ENCODE data around the gene RAPSN. TPM values are rescaled to one million over a fixed set of nuclear protein-coding genes. Genes with fewer than 3 reads are reported as not detected.

The RAPSN gene
- total RNA-seq, 2 experiments from 2014 or later, result not detected

DNA sequence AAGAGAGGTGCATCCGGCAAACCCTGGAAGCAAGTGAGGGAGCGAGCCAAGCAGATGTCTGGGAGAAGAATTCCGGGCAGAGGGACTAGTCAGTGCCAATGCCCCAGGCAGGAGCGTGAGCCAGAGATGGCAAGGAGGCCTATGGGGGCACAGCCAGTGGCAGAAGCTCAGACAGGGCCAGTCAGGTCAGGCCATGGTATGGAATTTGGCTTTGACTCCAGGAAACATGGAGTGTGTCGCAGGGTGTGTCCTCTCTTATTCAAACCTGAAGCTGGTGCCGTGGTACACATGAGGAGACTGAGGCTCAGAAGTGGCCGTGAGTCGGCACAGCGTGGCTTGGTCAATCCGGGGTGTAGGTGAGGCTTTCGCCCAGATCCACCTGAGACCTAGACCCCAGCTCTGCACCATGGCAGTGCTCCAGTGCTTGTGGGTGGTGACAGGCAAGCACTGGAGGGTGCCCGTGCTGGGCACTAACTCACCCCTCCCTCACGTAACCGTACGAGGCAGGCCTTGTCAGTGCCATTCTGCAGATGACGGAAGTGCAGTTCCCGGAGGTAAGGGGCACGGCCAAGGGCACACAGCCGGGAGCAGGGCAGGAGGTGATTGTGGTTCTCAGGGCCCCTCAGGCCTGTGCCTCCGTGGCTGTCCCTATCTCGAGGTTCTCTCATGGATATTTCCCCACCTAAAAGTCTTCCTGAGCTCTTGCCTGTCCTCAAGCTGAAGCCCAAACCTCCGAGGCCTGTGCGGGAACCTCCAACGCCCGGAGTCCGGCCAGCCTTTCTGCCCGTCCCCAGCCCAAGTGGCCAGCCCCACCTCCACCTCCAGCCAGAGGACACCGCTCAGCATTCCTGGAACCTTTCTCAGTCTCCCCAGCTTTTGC, 60.0 kb downstream of the RAPSN start:
- Histone ChIP-seq H4K20me1 (ENCODE audit: insufficient read depth, low read length) (no peaks in the 10 kb centered on the region), H3K27ac (ENCODE audit: low read depth, low read length, poor library complexity, severe bottlenecking) (no peak overlapping the region), H2AFZ (ENCODE audit: low read length) (no peak overlapping the region), H3K4me3 (ENCODE audit: low read depth, low read length, poor library complexity, severe bottlenecking) (no peak overlapping the region), H3K9me3 (ENCODE audit: low read length) (no peaks in the 10 kb centered on the region), H3K79me2 (ENCODE audit: insufficient read depth, low read depth, low read length) (no peaks in the 10 kb centered on the region), H3K4me2 (ENCODE audit: low read length) (no peak overlapping the region), H3K4me1 (ENCODE audit: insufficient read depth, low read length, poor library complexity, severe bottlenecking) (peaks cover 20% of the 10 kb centered on the region), H3K9me2 (ENCODE audit: insufficient read depth, low read length) (no peaks in the 10 kb centered on the region), H3K36me3 (ENCODE audit: insufficient read depth, low read length) (no peaks in the 10 kb centered on the region)
- TF ChIP-seq EZH2phosphoT487 (IDR thresholded peaks at IDR 0.05; ENCODE audit: borderline replicate concordance, low read depth, low read length), result no peak
- TF ChIP-seq, protein P1, sequence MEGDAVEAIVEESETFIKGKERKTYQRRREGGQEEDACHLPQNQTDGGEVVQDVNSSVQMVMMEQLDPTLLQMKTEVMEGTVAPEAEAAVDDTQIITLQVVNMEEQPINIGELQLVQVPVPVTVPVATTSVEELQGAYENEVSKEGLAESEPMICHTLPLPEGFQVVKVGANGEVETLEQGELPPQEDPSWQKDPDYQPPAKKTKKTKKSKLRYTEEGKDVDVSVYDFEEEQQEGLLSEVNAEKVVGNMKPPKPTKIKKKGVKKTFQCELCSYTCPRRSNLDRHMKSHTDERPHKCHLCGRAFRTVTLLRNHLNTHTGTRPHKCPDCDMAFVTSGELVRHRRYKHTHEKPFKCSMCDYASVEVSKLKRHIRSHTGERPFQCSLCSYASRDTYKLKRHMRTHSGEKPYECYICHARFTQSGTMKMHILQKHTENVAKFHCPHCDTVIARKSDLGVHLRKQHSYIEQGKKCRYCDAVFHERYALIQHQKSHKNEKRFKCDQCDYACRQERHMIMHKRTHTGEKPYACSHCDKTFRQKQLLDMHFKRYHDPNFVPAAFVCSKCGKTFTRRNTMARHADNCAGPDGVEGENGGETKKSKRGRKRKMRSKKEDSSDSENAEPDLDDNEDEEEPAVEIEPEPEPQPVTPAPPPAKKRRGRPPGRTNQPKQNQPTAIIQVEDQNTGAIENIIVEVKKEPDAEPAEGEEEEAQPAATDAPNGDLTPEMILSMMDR (conservative IDR thresholded peaks at IDR 0.05; ENCODE audit: low read length), result no peak
- no peak for DNase-seq (ENCODE audit: low spot score)
- CTCF ChIA-PET (ENCODE audit: unreplicated experiment), result no interaction called here
- intact Hi-C loops (cut with micrococcal nuclease; ENCODE audit: unreplicated experiment), result no loop called here
- POLR2A ChIA-PET, result interaction anchor here (0.6 to 1.9 kb wide), 3 partner anchors 10 to 187 kb away, joined by 3 to 11 read pairs (median 8); partner anchors contain the start of gene SPI1
- BruUV-seq (replicated peaks), result no TSS peak

DNA sequence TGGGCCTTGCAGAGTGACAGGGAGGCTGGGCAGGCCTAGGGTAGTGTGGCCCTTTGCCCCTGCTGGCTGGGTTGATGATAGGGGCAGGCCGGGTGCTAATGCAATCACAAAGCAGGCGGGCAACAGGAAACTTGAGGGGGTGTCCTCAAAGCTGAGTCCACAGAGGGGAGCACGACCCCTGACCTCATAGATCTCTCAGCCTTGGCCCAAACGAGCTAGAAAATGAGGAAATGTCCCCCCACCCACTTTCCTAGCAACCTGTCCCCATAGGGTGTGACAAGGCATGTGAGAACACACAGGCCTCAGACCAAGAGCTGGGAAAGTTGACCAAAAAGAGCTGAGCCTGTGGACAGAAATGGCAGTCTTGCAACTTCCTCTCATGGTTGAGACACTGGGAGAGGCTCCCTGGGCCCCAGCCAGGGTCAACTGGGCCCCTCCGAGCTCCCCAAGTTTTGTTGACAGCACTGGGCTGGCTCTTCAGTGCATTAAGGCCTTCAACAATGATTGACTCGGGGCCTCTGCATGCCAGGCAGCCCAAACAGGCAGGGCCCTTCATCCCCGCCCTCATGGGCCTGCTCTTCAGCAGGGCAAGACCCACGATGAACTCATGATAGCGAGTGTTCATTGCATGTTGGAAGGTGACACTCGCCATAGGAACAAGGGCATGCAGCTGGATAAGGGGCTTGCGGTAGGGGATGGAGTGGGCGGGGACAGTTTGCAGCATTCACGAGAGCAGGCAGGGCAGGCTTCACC, 60.8 kb downstream of the RAPSN start:
- H3K4me1 ChIP-seq (ENCODE audit: insufficient read depth, low read length, poor library complexity, severe bottlenecking), result peaks cover 12% of the 10 kb centered on the region
- no peaks in the 10 kb centered on the region for H3K9me3 ChIP-seq (ENCODE audit: low read length)
- CTCF ChIA-PET (ENCODE audit: unreplicated experiment), result no interaction called here
- H3K36me3 ChIP-seq (ENCODE audit: insufficient read depth, low read length), result no peaks in the 10 kb centered on the region
- no peak overlapping the region for H3K4me2 ChIP-seq (ENCODE audit: low read length)
- no peak overlapping the region for H3K27ac ChIP-seq (ENCODE audit: low read depth, low read length, poor library complexity, severe bottlenecking)
- no peak for TF ChIP-seq EZH2phosphoT487 (IDR thresholded peaks at IDR 0.05; ENCODE audit: borderline replicate concordance, low read depth, low read length)
- TF ChIP-seq, protein P1 (conservative IDR thresholded peaks at IDR 0.05; ENCODE audit: low read length), result no peak
- DNase-seq (ENCODE audit: low spot score), result no peak
- no peaks in the 10 kb centered on the region for H4K20me1 ChIP-seq (ENCODE audit: insufficient read depth, low read length)
- no peaks in the 10 kb centered on the region for H3K9me2 ChIP-seq (ENCODE audit: insufficient read depth, low read length)
- no peak overlapping the region for H2AFZ ChIP-seq (ENCODE audit: low read length)
- no peak overlapping the region for H3K4me3 ChIP-seq (ENCODE audit: low read depth, low read length, poor library complexity, severe bottlenecking)
- intact Hi-C loops (cut with micrococcal nuclease; ENCODE audit: unreplicated experiment), result no loop called here
- no TSS peak for BruUV-seq (replicated peaks)
- POLR2A ChIA-PET, result interaction anchor here (0.6 to 1.2 kb wide), 3 partner anchors 10 to 188 kb away, joined by 3 to 8 read pairs (median 3); partner anchors contain the start of gene SPI1
- no peaks in the 10 kb centered on the region for H3K79me2 ChIP-seq (ENCODE audit: insufficient read depth, low read depth, low read length)

Small RNA genes lying within 50 kb of the gene (microRNA-seq; reads per million reads assigned to microRNA genes)
- not detected for gene MIR4487 (ENCODE audit: borderline replicate concordance)

Small RNA genes lying within 50 kb of the gene (small RNA-seq; reads per million reads assigned to genes)
- gene MIR4487, result not detected

Other genes starting within 250 kb of the RAPSN start
- gene DDB2, start 234.2 kb downstream of the RAPSN start, total RNA-seq (2014; rRNA removed; shearing (Covaris generic)), result 15.6 and 19.9 TPM in 2 replicates
- 36.0 and 39.4 TPM in 2 replicates for gene DDB2, start 234.2 kb downstream of the RAPSN start, total RNA-seq (2022)
- gene ACP2, start 200.3 kb downstream of the RAPSN start, total RNA-seq (2014; rRNA removed; shearing (Covaris generic)), result 24.5 TPM in 2 replicates
- 24.2 and 26.5 TPM in 2 replicates for gene ACP2, start 200.3 kb downstream of the RAPSN start, total RNA-seq (2022)
- gene NR1H3, start 191.1 kb downstream of the RAPSN start, total RNA-seq (2014; rRNA removed; shearing (Covaris generic)), result 6.2 and 7.7 TPM in 2 replicates
- 14.4 and 14.7 TPM in 2 replicates for gene NR1H3, start 191.1 kb downstream of the RAPSN start, total RNA-seq (2022)
- 32.1 and 36.6 TPM in 2 replicates for gene MADD, start 179.0 kb downstream of the RAPSN start, total RNA-seq (2014; rRNA removed; shearing (Covaris generic))
- 47.8 and 48.8 TPM in 2 replicates for gene MADD, start 179.0 kb downstream of the RAPSN start, total RNA-seq (2022)
- gene MYBPC3, start 96.4 kb downstream of the RAPSN start, total RNA-seq (2014; rRNA removed; shearing (Covaris generic)), result 0.10 and 0.25 TPM in 2 replicates
- gene MYBPC3, start 96.4 kb downstream of the RAPSN start, total RNA-seq (2022), result 0.18 and 0.29 TPM in 2 replicates
- gene SPI1, start 70.6 kb downstream of the RAPSN start, total RNA-seq (2014; rRNA removed; shearing (Covaris generic)), result 48.9 and 79.6 TPM in 2 replicates
- 71.2 and 73.3 TPM in 2 replicates for gene SPI1, start 70.6 kb downstream of the RAPSN start, total RNA-seq (2022)
- 31.6 and 31.8 TPM in 2 replicates for gene SLC39A13, start 40.5 kb downstream of the RAPSN start, total RNA-seq (2014; rRNA removed; shearing (Covaris generic))
- 30.5 and 33.9 TPM in 2 replicates for gene SLC39A13, start 40.5 kb downstream of the RAPSN start, total RNA-seq (2022)
- 122 and 135 TPM in 2 replicates for gene PSMC3, start 22.7 kb downstream of the RAPSN start, total RNA-seq (2014; rRNA removed; shearing (Covaris generic))
- gene PSMC3, start 22.7 kb downstream of the RAPSN start, total RNA-seq (2022), result 127 and 144 TPM in 2 replicates
- 82.1 and 87.4 TPM in 2 replicates for gene CELF1, start 104.0 kb upstream of the RAPSN start, total RNA-seq (2014; rRNA removed; shearing (Covaris generic))
- 143 and 149 TPM in 2 replicates for gene CELF1, start 104.0 kb upstream of the RAPSN start, total RNA-seq (2022)
- gene PTPMT1, start 116.5 kb upstream of the RAPSN start, total RNA-seq (2014; rRNA removed; shearing (Covaris generic)), result 52.6 and 62.8 TPM in 2 replicates
- gene PTPMT1, start 116.5 kb upstream of the RAPSN start, total RNA-seq (2022), result 27.6 TPM in 2 replicates
- gene KBTBD4, start 129.8 kb upstream of the RAPSN start, total RNA-seq (2014; rRNA removed; shearing (Covaris generic)), result 25.2 and 25.8 TPM in 2 replicates
- 18.4 and 18.6 TPM in 2 replicates for gene KBTBD4, start 129.8 kb upstream of the RAPSN start, total RNA-seq (2022)
- 73.9 and 92.7 TPM in 2 replicates for gene NDUFS3, start 129.9 kb upstream of the RAPSN start, total RNA-seq (2014; rRNA removed; shearing (Covaris generic))
- 122 and 135 TPM in 2 replicates for gene NDUFS3, start 129.9 kb upstream of the RAPSN start, total RNA-seq (2022)
- 0.22 and 0.85 TPM in 2 replicates for gene FAM180B, start 137.5 kb upstream of the RAPSN start, total RNA-seq (2014; rRNA removed; shearing (Covaris generic))
- gene FAM180B, start 137.5 kb upstream of the RAPSN start, total RNA-seq (2022), result 0.23 and 0.26 TPM in 2 replicates
- 3.6 TPM in 1 of 2 replicates, not detected in the other for gene C1QTNF4, start 145.3 kb upstream of the RAPSN start, total RNA-seq (2014; rRNA removed; shearing (Covaris generic))
- gene C1QTNF4, start 145.3 kb upstream of the RAPSN start, total RNA-seq (2022), result 0.30 TPM in 1 of 2 replicates, not detected in the other
- 43.6 and 64.8 TPM in 2 replicates for gene MTCH2, start 193.4 kb upstream of the RAPSN start, total RNA-seq (2014; rRNA removed; shearing (Covaris generic))
- 112 and 119 TPM in 2 replicates for gene MTCH2, start 193.4 kb upstream of the RAPSN start, total RNA-seq (2022)